ENCODE results near the gene DDX1. TPM values are rescaled to one million over a fixed set of nuclear protein-coding genes. Genes with fewer than 3 reads are reported as not detected.

Gene DDX1
- total and polyA plus RNA-seq, 10 of the 15 experiments (the other 5 are each of a cell fraction or from before 2014, with no cell fraction given): 53.2 to 134 (median 85.6) TPM

DNA sequence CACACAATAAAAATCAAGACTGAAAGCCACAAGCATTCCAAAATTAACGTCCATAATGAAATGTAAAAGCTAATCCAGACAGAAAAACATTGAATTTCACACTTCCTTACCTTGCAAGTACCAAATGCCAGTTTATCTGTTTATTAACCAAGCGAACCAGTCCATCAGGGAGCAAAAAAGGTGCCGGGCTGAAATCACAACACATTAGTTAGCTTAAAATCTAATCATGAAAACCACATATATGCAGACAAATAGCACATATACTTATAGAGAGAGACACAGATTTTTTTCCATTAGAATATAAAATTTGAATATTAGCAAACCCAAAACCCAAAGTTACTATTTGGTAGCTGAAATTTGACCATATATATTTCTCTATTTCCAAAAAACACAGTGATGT is 37.7 kb upstream of the DDX1 start:
- ATAC-seq (no peak), DNase-seq (ENCODE audit: low read depth, low spot score) (no peak), FAIRE-seq (no peak)
- TF ChIP-seq CEBPB (IDR thresholded peaks at IDR 0.05; ENCODE audit: borderline replicate concordance in 1 of 2, low read depth in 2 of 2, low read length in 2 of 2) (no peak), SMAD5 (IDR thresholded peaks at IDR 0.05; ENCODE audit: low read depth) (no peak), IKZF2 (IDR thresholded peaks at IDR 0.05) (no peak), NFXL1 (IDR thresholded peaks at IDR 0.05; ENCODE audit: borderline replicate concordance) (no peak), TCF12 (IDR thresholded peaks at IDR 0.05; ENCODE audit: low read depth, low read length) (no peak), SUPT20H (IDR thresholded peaks at IDR 0.05; ENCODE audit: borderline replicate concordance, control insufficient read depth, low read depth, low read length) (no peak), NR2F1 (conservative IDR thresholded peaks at IDR 0.05) (no peak), CREB1 (IDR thresholded peaks at IDR 0.05; ENCODE audit: low read depth) (no peak), SIX5 (IDR thresholded peaks at IDR 0.05; ENCODE audit: low read depth, low read length, severe bottlenecking) (no peak), WRNIP1 (IDR thresholded peaks at IDR 0.05; ENCODE audit: borderline replicate concordance, low read depth, low read length) (no peak), NFYB (IDR thresholded peaks at IDR 0.05; ENCODE audit: insufficient read depth, low read depth, low read length) (no peak), RELA (IDR thresholded peaks at IDR 0.05; ENCODE audit: borderline replicate concordance, partially characterized antibody) (no peak), RAD21 (IDR thresholded peaks at IDR 0.05; ENCODE audit: insufficient read depth, low read depth, low read length) (no peak)
- TF ChIP-seq, protein P1, sequence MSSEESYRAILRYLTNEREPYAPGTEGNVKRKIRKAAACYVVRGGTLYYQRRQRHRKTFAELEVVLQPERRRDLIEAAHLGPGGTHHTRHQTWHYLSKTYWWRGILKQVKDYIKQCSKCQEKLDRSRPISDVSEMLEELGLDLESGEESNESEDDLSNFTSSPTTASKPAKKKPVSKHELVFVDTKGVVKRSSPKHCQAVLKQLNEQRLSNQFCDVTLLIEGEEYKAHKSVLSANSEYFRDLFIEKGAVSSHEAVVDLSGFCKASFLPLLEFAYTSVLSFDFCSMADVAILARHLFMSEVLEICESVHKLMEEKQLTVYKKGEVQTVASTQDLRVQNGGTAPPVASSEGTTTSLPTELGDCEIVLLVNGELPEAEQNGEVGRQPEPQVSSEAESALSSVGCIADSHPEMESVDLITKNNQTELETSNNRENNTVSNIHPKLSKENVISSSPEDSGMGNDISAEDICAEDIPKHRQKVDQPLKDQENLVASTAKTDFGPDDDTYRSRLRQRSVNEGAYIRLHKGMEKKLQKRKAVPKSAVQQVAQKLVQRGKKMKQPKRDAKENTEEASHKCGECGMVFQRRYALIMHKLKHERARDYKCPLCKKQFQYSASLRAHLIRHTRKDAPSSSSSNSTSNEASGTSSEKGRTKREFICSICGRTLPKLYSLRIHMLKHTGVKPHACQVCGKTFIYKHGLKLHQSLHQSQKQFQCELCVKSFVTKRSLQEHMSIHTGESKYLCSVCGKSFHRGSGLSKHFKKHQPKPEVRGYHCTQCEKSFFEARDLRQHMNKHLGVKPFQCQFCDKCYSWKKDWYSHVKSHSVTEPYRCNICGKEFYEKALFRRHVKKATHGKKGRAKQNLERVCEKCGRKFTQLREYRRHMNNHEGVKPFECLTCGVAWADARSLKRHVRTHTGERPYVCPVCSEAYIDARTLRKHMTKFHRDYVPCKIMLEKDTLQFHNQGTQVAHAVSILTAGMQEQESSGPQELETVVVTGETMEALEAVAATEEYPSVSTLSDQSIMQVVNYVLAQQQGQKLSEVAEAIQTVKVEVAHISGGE (CRISPR knock-in tag; IDR thresholded peaks at IDR 0.05): no peak
- TF ChIP-seq, protein P2, sequence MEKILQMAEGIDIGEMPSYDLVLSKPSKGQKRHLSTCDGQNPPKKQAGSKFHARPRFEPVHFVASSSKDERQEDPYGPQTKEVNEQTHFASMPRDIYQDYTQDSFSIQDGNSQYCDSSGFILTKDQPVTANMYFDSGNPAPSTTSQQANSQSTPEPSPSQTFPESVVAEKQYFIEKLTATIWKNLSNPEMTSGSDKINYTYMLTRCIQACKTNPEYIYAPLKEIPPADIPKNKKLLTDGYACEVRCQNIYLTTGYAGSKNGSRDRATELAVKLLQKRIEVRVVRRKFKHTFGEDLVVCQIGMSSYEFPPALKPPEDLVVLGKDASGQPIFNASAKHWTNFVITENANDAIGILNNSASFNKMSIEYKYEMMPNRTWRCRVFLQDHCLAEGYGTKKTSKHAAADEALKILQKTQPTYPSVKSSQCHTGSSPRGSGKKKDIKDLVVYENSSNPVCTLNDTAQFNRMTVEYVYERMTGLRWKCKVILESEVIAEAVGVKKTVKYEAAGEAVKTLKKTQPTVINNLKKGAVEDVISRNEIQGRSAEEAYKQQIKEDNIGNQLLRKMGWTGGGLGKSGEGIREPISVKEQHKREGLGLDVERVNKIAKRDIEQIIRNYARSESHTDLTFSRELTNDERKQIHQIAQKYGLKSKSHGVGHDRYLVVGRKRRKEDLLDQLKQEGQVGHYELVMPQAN (conservative IDR thresholded peaks at IDR 0.05): no peak
- POLR2A ChIA-PET: no interaction called here
- no TSS peak for BruUV-seq (replicated peaks)
- Histone ChIP-seq H3K4me1 (ENCODE audit: control insufficient read depth, insufficient read depth, low read length) (0 out of 2 replicates have a peak, but pooled peaks cover 3% of the 10 kb centered on the region), H3K27me3 (replicated peaks in 1 of 2; ENCODE audit: control insufficient read depth in 2 of 2, insufficient read depth in 2 of 2, low read length in 1 of 2) (no peaks in the 10 kb centered on the region), H4K20me1 (ENCODE audit: control insufficient read depth, insufficient read depth) (no peaks in the 10 kb centered on the region), H2AFZ (ENCODE audit: control insufficient read depth, low read depth, low read length) (no peak overlapping the region), H3K27ac (ENCODE audit: control insufficient read depth, insufficient read depth) (no peak overlapping the region), H3K9ac (ENCODE audit: control insufficient read depth, insufficient read depth, low read length) (no peak overlapping the region), H3K4me3 (no peak overlapping the region), H3K4me2 (ENCODE audit: control insufficient read depth, insufficient read depth) (no peak overlapping the region), H3K9me3 (replicated peaks; ENCODE audit: control insufficient read depth, insufficient read depth, low read length) (no peaks in the 10 kb centered on the region), H3K79me2 (ENCODE audit: control insufficient read depth, insufficient read depth, low read length) (peaks cover 4% of the 10 kb centered on the region), H3K36me3 (ENCODE audit: control insufficient read depth in 2 of 2, insufficient read depth in 2 of 2, low read length in 1 of 2) (no peaks in the 10 kb centered on the region; a peak in 1 of 4 replicates)
- CTCF ChIA-PET: interaction anchor here (0.6 kb wide), 1 partner anchor 524 kb away, joined by 3 read pairs; no protein-coding TSS in a partner anchor
- intact Hi-C loops (cut with micrococcal nuclease; ENCODE audit: unreplicated experiment) (no loop called here), in situ Hi-C loops (cut with MboI) (no loop called here)
- 97% methylated on average over 3 of the region's 3 CpGs for WGBS (ENCODE audit: insufficient coverage, insufficient replicate concordance, low lambda C conversion rate, missing lambda C conversion rate)
- RAD21 ChIA-PET (ENCODE audit: unreplicated experiment): no interaction called here
- SMC1A ChIA-PET (ENCODE audit: uncharacterized antibody, unreplicated experiment): interaction anchor here (1.0 kb wide), 1 partner anchor 23 kb away, joined by 4 read pairs; no protein-coding TSS in a partner anchor
